AG09309 (cell line): ENCODE results near the gene ABHD2.
"Not testable (repeated sequence)": the region's sequence is repeated elsewhere in the genome, so short reads cannot be mapped to it uniquely, and the experiment has no call there.

Source experiments
- DNase-seq: peaks from one replicate; pipeline ENCODE4 v3.0.0-alpha.2; 2010; ENCODE audit warnings: low read depth
- H3K4me3 ChIP-seq: 2 replicates; pipeline ENCODE4 v1.5.1; 2011; ENCODE audit warnings: mild to moderate bottlenecking, low read depth, low read length, moderate library complexity; ENCODE audit not compliant: control insufficient read depth
- TF ChIP-seq, protein P1 (sequence below): IDR thresholded peaks from 2 replicates; pipeline ENCODE4 v1.5.1; 2011; ENCODE audit warnings: mild to moderate bottlenecking, low read depth, low read length, inconsistent platforms; ENCODE audit not compliant: insufficient read depth, control insufficient read depth; ENCODE audit errors: missing control alignments

Gene ABHD2

GRCh38 chr15:89243691-89244573 lies 155.7 kb downstream of the ABHD2 start, which contains the start of gene FANCI:
Gene FANCI (plus strand): TSS chr15:89243979. CDS start chr15:89247648, 3,669 bp downstream.
- peak within 1 kb of the TSS; percentile 84 for H3K4me3 ChIP-seq
- TF ChIP-seq, protein P1, sequence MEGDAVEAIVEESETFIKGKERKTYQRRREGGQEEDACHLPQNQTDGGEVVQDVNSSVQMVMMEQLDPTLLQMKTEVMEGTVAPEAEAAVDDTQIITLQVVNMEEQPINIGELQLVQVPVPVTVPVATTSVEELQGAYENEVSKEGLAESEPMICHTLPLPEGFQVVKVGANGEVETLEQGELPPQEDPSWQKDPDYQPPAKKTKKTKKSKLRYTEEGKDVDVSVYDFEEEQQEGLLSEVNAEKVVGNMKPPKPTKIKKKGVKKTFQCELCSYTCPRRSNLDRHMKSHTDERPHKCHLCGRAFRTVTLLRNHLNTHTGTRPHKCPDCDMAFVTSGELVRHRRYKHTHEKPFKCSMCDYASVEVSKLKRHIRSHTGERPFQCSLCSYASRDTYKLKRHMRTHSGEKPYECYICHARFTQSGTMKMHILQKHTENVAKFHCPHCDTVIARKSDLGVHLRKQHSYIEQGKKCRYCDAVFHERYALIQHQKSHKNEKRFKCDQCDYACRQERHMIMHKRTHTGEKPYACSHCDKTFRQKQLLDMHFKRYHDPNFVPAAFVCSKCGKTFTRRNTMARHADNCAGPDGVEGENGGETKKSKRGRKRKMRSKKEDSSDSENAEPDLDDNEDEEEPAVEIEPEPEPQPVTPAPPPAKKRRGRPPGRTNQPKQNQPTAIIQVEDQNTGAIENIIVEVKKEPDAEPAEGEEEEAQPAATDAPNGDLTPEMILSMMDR: peak; percentile 63
- DNase-seq: peak; percentile 68

GRCh38 chr15:89244574-89244903 lies 156.3 kb downstream of the ABHD2 start:
- H3K4me3 ChIP-seq: peak overlapping the region; percentile 84
- TF ChIP-seq, protein P1: no peak
- no peak for DNase-seq

GRCh38 chr15:89247446-89247845 lies 159.2 kb downstream of the ABHD2 start:
- TF ChIP-seq, protein P1: no peak
- no peak for DNase-seq
- H3K4me3 ChIP-seq: no peak overlapping the region

GRCh38 chr15:89248584-89248983 lies 160.3 kb downstream of the ABHD2 start:
- no peak for DNase-seq
- H3K4me3 ChIP-seq: no peak overlapping the region
- TF ChIP-seq, protein P1: no peak

GRCh38 chr15:89250142-89250541 lies 161.9 kb downstream of the ABHD2 start:
- H3K4me3 ChIP-seq, DNase-seq: not testable (repeated sequence)
